GM12875 (cell line): ENCODE measurements around the gene KCNT2.

ENCODE experiments used
- H3K4me3 ChIP-seq: one replicate; pipeline ENCODE4 v1.5.1; 2011; ENCODE audit warnings: low read depth, low read length, control low read depth
- CTCF ChIP-seq: IDR thresholded peaks from 2 replicates; pipeline ENCODE4 v1.5.1; 2011; ENCODE audit warnings: low read depth, mild to moderate bottlenecking, control low read depth, inconsistent platforms, low read length, moderate library complexity, borderline replicate concordance; ENCODE audit not compliant: insufficient read depth

The KCNT2 gene

GRCh38 chr1:196593955-196594354 is 14.3 kb downstream of the KCNT2 start:
- no peak for TF ChIP-seq CTCF
- no peak overlapping the region for H3K4me3 ChIP-seq

DNA sequence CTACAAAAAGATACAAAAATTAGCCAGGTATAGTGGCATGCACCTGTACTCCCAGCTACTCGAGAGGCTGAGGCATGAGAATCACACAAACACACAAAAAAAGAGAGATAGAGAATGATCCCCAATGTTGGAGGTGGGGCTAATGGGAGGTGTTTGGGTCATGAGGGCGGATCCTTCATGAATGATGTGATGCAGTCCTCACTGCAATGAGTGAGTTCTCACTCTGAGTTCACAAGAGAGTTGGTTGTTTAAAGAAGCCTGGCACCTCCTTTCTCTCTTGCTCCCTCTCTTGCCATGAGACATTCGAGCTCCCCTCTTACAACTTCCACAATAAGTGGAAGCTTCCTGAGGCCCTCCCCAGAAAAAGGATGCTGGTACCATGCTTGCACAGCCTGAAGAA is 17.3 kb downstream of the KCNT2 start:
- TF ChIP-seq CTCF = no peak
- no peak overlapping the region for H3K4me3 ChIP-seq

DNA sequence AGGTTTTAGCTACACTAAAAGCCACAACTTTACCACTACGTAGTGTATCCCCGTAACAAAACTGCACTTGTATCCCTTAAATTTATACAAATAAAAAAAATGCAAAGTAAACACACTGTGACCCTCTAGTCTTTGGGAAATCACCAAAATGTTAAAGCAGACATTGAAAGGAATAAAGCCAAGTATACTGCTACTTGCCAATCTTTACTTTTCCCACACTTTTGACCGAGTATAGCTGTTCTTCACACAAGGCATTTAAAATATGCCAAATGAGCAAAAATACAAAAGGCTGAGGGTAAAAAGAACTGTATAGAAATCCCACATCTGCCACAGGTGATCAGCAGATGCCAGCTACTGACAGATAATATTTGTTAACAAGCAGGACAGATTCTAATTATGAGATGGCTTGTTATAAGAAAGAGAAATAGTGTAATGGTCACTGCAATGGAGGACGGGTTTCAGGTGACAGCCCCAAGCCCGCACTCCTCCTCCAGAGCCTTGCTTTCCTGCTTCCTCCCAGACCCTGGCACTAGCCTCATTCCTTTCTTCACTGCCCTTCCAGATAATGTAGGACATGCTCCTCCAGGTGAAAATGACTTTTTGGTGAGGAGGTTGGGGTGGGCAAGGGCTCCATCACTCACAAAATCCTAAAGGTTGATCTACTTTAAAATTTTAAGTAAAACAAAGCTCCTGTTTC is 18.1 kb downstream of the KCNT2 start:
- H3K4me3 ChIP-seq = no peak overlapping the region
- TF ChIP-seq CTCF = no peak

DNA sequence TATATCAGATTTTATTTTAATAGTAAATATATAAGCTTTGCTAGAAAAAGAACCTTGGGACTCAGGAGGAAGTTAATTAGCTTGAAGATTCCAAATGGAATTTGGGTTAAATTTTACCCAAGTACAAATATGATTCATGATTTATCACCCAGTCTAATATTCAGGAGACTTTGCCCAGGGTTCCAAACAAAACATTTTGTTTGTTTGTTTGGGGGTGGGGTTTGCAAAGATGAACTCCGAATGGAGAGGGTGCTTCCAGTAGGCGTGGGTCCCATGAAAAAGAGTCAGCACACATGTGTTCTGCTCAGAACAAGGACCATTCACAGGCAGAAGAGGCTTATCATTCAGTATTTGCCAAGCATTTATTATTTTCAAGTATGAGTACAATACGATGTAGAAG is 23.5 kb downstream of the KCNT2 start:
- TF ChIP-seq CTCF = no peak

DNA sequence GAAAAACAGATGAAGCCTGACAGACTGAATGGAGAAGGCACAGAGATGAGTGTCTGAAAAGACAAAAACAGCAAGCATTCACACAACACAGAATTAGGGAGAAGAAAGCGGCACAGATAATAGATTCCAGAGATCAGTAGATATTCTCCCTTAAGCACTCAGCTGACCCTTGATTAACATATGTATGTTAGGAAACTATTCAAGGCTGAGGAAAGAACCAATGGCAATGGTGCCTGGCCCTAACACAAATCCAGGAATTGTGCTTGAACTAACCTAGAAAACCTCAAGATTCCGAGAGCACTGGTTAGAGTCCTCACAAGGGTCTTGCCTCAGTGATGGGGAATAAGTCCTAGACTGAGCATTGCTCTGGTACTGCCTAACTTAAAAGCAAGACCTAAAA is 30.9 kb downstream of the KCNT2 start:
- no peak overlapping the region for H3K4me3 ChIP-seq
- no peak for TF ChIP-seq CTCF

More for the DNA sequence above, 23.5 kb downstream of the KCNT2 start:
- no peak overlapping the region for H3K4me3 ChIP-seq

DNA sequence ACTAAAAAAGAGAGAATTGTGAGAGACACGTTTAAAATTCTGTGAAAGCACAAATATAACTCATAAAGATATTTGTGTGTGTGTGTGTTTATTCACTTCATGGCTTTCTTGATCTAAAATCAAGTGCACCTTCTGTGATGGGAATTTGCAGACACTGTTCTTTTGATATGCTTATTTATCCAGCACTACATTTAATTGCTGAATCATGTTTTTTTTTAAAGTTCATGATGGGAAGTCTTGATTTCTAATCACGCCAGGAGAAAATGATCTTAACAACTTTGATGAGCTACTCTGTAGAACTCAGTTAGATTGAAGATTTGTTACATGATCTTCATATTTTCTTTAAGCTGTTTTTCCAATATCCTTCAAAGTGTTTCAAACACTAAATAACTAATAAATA is 35.0 kb downstream of the KCNT2 start:
- TF ChIP-seq CTCF = no peak
- H3K4me3 ChIP-seq = no peak overlapping the region

DNA sequence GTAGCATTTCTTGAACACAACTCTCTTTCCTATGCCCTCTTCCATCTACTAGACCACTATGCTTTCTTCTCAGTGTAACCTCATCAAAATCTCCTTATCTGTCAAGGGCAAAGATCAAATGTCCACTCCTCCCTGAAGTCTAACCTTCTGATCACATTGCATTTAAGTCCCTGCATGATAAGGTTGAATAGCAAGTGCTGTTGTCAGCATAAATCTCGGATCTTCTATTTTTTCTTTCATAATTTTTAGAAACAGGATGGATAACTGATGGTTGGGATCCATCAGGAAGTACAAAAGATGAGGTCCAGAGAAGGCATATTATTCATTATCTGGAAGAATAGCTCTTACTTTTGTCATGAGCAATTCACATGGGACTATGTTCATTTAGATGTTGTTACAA is 41.0 kb downstream of the KCNT2 start:
- TF ChIP-seq CTCF = no peak
- no peak overlapping the region for H3K4me3 ChIP-seq
